GM21390 (cell line): ENCODE data around the gene USP35.
"Not testable (repeated sequence)": the region's sequence is repeated elsewhere in the genome, so short reads cannot be mapped to it uniquely, and the experiment has no call there.

ENCODE experiments used
- ATAC-seq: cut with Tn5 transposase; IDR thresholded peaks from one replicate; pipeline ENCODE4 v1.9.1; 2021; ENCODE audit not compliant: unreplicated experiment

Gene USP35

GRCh38 chr11:78213526-78214330, 25.0 kb downstream of the USP35 start:
- no peak for ATAC-seq

- no peak for ATAC-seq
These were observed 25.8 kb downstream of the USP35 start for GRCh38 chr11:78214331-78215194.

- no peak for ATAC-seq
These were observed 27.3 kb downstream of the USP35 start for GRCh38 chr11:78216021-78216420.

- ATAC-seq = no peak
These were observed 28.0 kb downstream of the USP35 start for GRCh38 chr11:78216571-78217287.

- no peak for ATAC-seq
These were observed 29.2 kb downstream of the USP35 start for GRCh38 chr11:78217650-78218541.

GRCh38 chr11:78218707-78219492, 30.2 kb downstream of the USP35 start:
- no peak for ATAC-seq

GRCh38 chr11:78219493-78220217, 30.9 kb downstream of the USP35 start:
- no peak for ATAC-seq

GRCh38 chr11:78220218-78221157, 31.8 kb downstream of the USP35 start:
- ATAC-seq = no peak

GRCh38 chr11:78221396-78222315, 32.9 kb downstream of the USP35 start:
- ATAC-seq = no peak

GRCh38 chr11:78222726-78223125, 34.0 kb downstream of the USP35 start:
- ATAC-seq = not testable (repeated sequence)

- peak; percentile 75 for ATAC-seq
These were observed 34.7 kb downstream of the USP35 start for GRCh38 chr11:78223320-78223954.

- no peak for ATAC-seq
These were observed 35.8 kb downstream of the USP35 start for GRCh38 chr11:78224506-78224905.

GRCh38 chr11:78224906-78225420, 36.2 kb downstream of the USP35 start:
- no peak for ATAC-seq

GRCh38 chr11:78226684-78227680, 38.3 kb downstream of the USP35 start:
- no peak for ATAC-seq

- ATAC-seq = peak; percentile 67
These were observed 39.2 kb downstream of the USP35 start for GRCh38 chr11:78227921-78228320.
